GM23338 (cell line): ENCODE measurements around the gene NECAB3. TPM values are rescaled to one million over a fixed set of nuclear protein-coding genes. Genes with fewer than 3 reads are reported as not detected.

Source experiments
- ATAC-seq: fragments of 200-7000 bp; cut with Tn5 transposase; 3 replicates; pipeline ENCODE4 v1.9.1; 2020
- DNase-seq: peaks from one replicate; pipeline ENCODE4 v3.0.0-alpha.2; 2015; ENCODE audit warnings: low spot score
- H2AFZ ChIP-seq: fragments of 200-600 bp; sonication (generic); 2 replicates; pipeline ENCODE4 v1.8.0; 2016; ENCODE audit warnings: antibody characterized with exemption, mild to moderate bottlenecking, moderate library complexity
- H3F3A ChIP-seq: fragments of 200-600 bp; sonication (generic); replicated peaks from 2 replicates; pipeline ENCODE4 v1.8.0; 2017; ENCODE audit warnings: antibody characterized with exemption, mixed run types, low read depth
- H3K27ac ChIP-seq: fragments of 200-600 bp; sonication (generic); 2 replicates; pipeline ENCODE4 v1.6.1; 2016; ENCODE audit warnings: low read depth
- H3K27me3 ChIP-seq: fragments of 200-600 bp; sonication (generic); 2 replicates; pipeline ENCODE4 v1.8.0; 2016; ENCODE audit warnings: mild to moderate bottlenecking, mixed run types, moderate library complexity; ENCODE audit not compliant: insufficient read depth
- H3K36me3 ChIP-seq: fragments of 200-600 bp; sonication (generic); 2 replicates; pipeline ENCODE4 v1.8.0; 2016; ENCODE audit warnings: mild to moderate bottlenecking; ENCODE audit not compliant: insufficient read depth
- H3K4me1 ChIP-seq: fragments of 200-600 bp; sonication (generic); 2 replicates; pipeline ENCODE4 v1.8.0; 2016; ENCODE audit warnings: mild to moderate bottlenecking, moderate library complexity; ENCODE audit not compliant: insufficient read depth
- H3K4me2 ChIP-seq: fragments of 200-600 bp; sonication (generic); 2 replicates; pipeline ENCODE4 v1.7.1; 2017; ENCODE audit warnings: mixed run types
- H3K4me3 ChIP-seq: fragments of 200-600 bp; sonication (generic); 2 replicates; pipeline ENCODE4 v1.6.1; 2016; ENCODE audit warnings: mixed run types
- H3K79me2 ChIP-seq: fragments of 200-600 bp; sonication (generic); replicated peaks from 2 replicates; pipeline ENCODE4 v1.8.0; 2017; ENCODE audit warnings: mild to moderate bottlenecking; ENCODE audit not compliant: insufficient read depth
- H3K9me2 ChIP-seq: fragments of 200-600 bp; sonication (generic); 2 replicates; pipeline ENCODE4 v1.8.0; 2017; ENCODE audit not compliant: insufficient read depth
- H4K20me1 ChIP-seq: fragments of 200-600 bp; sonication (generic); replicated peaks from 2 replicates; pipeline ENCODE4 v1.8.0; 2017; ENCODE audit warnings: mild to moderate bottlenecking; ENCODE audit not compliant: insufficient read depth
- H3K27ac Mint-ChIP-seq: 2 replicates; pipeline ENCODE4 v1.8.0; 2020; ENCODE audit warnings: inconsistent platforms, mild to moderate bottlenecking, moderate library complexity, mixed read lengths
- H3K27me3 Mint-ChIP-seq: 3 replicates; pipeline ENCODE4 v1.8.0; 2022; ENCODE audit warnings: low read depth, mild to moderate bottlenecking, moderate library complexity, mixed read lengths, inconsistent platforms; ENCODE audit not compliant: insufficient read depth, poor library complexity
- H3K36me3 Mint-ChIP-seq: 3 replicates; pipeline ENCODE4 v1.8.0; 2021; ENCODE audit warnings: low read depth, mild to moderate bottlenecking, inconsistent platforms, moderate library complexity, mixed read lengths
- H3K4me1 Mint-ChIP-seq: 3 replicates; pipeline ENCODE4 v1.8.0; 2020; ENCODE audit warnings: mild to moderate bottlenecking, inconsistent platforms, mixed read lengths
- H3K4me3 Mint-ChIP-seq: 3 replicates; pipeline ENCODE4 v1.8.0; 2021; ENCODE audit warnings: moderate library complexity, mild to moderate bottlenecking, inconsistent platforms, mixed read lengths
- H3K9me3 Mint-ChIP-seq: 3 replicates; pipeline ENCODE4 v1.8.0; 2020; ENCODE audit warnings: moderate library complexity, mild to moderate bottlenecking, inconsistent platforms, mixed read lengths
- CREB1 ChIP-seq: fragments of 250-450 bp; sonication (Bioruptor Pico); IDR thresholded peaks from 2 replicates; pipeline ENCODE4 v1.5.0; 2020; ENCODE audit warnings: low read depth, mild to moderate bottlenecking, moderate library complexity
- EZH2 ChIP-seq: fragments of 200-600 bp; sonication (generic); IDR thresholded peaks from one replicate; pipeline ENCODE4 v1.8.0; 2017; ENCODE audit warnings: antibody characterized with exemption, mild to moderate bottlenecking, low read depth; ENCODE audit not compliant: unreplicated experiment
- EZH2phosphoT487 ChIP-seq: fragments of 200-600 bp; sonication (generic); IDR thresholded peaks from one replicate; pipeline ENCODE4 v1.8.1; 2018; ENCODE audit warnings: antibody characterized with exemption; ENCODE audit not compliant: unreplicated experiment
- JUNB ChIP-seq: IDR thresholded peaks from one replicate; pipeline ENCODE4 v1.6.1; 2016; ENCODE audit warnings: antibody characterized with exemption; ENCODE audit not compliant: unreplicated experiment
- NANOG ChIP-seq: IDR thresholded peaks from 2 replicates; pipeline ENCODE4 v1.6.1; 2016; ENCODE audit warnings: antibody characterized with exemption, borderline replicate concordance
- POLR2AphosphoS5 ChIP-seq: IDR thresholded peaks from 2 replicates; pipeline ENCODE4 v1.6.1; 2016; ENCODE audit warnings: antibody characterized with exemption, low read depth
- STAT1 ChIP-seq: IDR thresholded peaks from one replicate; pipeline ENCODE4 v1.6.1; 2016; ENCODE audit warnings: antibody characterized with exemption; ENCODE audit not compliant: unreplicated experiment
- ZNF114 ChIP-seq: fragments of 250-450 bp; sonication (Bioruptor Pico); IDR thresholded peaks from 2 replicates; pipeline ENCODE4 v1.5.0; 2020; ENCODE audit warnings: mild to moderate bottlenecking, moderate library complexity
- ZNF331 ChIP-seq: fragments of 250-450 bp; sonication (Bioruptor Pico); IDR thresholded peaks from 2 replicates; pipeline ENCODE4 v1.5.0; 2020; ENCODE audit warnings: low read depth, mild to moderate bottlenecking, moderate library complexity
- ZNF462 ChIP-seq: fragments of 250-450 bp; sonication (Bioruptor Pico); IDR thresholded peaks from 2 replicates; pipeline ENCODE4 v1.5.0; 2020; ENCODE audit warnings: mild to moderate bottlenecking, moderate library complexity
- polyA plus RNA-seq: library from polyadenylated mRNA; unstranded; fragments of >200 nt; fragmentation: Nextera tagmentation; extraction: Ambion mirVana; gene quantifications from 2 replicates; pipeline ENCODE4 v1.2.1, GENCODE V29; 2016
- total RNA-seq: library from RNA; depleted of rRNA; stranded (reverse); fragments of >200 nt; shearing (Covaris generic); gene quantifications from 2 replicates; pipeline ENCODE4 v1.2.3, GENCODE V29; 2014
- TF ChIP-seq, protein P1 (sequence below): IDR thresholded peaks from one replicate; pipeline ENCODE4 v1.6.1; 2018; ENCODE audit warnings: antibody characterized with exemption; ENCODE audit not compliant: unreplicated experiment
- TF ChIP-seq, protein P2 (sequence below): IDR thresholded peaks from 2 replicates; pipeline ENCODE4 v1.6.1; 2016; ENCODE audit warnings: antibody characterized with exemption
- TF ChIP-seq, protein P3 (sequence below), 2 experiments: fragments of 200-600 bp in 1 of 2; sonication (generic) in 1 of 2; conservative IDR thresholded peaks; 2 replicates each; pipeline versions ENCODE4 v1.5.1 to v1.6.1; 2016 to 2017; ENCODE audit warnings: antibody characterized with exemption in 2 of 2, low read depth in 2 of 2, mild to moderate bottlenecking in 2 of 2, moderate library complexity in 1 of 2

NECAB3 gene
- total and polyA plus RNA-seq, 2 experiments from 2014 or later: 8.5 to 28.4 TPM

DNA sequence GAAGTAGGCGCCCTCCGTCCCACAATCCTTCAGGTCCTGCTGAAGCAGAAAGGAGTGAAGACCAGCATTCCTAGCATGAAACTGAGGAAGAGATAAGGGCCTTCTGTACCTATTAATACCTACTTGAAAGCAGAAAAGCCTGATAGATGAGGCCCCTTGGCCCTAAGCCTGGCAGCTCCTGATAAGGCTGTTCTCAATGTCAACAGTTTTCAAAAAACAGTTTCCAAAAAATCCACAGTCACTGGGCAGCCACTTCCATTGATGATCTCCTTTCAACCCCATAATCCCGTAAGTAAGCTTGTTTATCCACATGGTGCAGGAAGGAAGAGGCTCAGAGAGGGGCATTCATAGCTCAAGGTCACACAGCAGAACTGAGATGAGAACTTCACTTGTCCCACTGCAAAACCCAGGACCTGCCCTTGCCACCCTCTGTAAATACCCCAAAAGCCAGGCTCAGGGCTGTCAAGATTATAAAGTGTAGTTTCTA is 14.8 kb upstream of the NECAB3 start:
- peaks cover 29% of the 10 kb centered on the region for H3K4me1 Mint-ChIP-seq
- peaks cover 21% of the 10 kb centered on the region for H3K27me3 Mint-ChIP-seq
- H3K4me3 ChIP-seq: no peak overlapping the region
- no peak overlapping the region for H3K27ac Mint-ChIP-seq
- TF ChIP-seq, protein P1, sequence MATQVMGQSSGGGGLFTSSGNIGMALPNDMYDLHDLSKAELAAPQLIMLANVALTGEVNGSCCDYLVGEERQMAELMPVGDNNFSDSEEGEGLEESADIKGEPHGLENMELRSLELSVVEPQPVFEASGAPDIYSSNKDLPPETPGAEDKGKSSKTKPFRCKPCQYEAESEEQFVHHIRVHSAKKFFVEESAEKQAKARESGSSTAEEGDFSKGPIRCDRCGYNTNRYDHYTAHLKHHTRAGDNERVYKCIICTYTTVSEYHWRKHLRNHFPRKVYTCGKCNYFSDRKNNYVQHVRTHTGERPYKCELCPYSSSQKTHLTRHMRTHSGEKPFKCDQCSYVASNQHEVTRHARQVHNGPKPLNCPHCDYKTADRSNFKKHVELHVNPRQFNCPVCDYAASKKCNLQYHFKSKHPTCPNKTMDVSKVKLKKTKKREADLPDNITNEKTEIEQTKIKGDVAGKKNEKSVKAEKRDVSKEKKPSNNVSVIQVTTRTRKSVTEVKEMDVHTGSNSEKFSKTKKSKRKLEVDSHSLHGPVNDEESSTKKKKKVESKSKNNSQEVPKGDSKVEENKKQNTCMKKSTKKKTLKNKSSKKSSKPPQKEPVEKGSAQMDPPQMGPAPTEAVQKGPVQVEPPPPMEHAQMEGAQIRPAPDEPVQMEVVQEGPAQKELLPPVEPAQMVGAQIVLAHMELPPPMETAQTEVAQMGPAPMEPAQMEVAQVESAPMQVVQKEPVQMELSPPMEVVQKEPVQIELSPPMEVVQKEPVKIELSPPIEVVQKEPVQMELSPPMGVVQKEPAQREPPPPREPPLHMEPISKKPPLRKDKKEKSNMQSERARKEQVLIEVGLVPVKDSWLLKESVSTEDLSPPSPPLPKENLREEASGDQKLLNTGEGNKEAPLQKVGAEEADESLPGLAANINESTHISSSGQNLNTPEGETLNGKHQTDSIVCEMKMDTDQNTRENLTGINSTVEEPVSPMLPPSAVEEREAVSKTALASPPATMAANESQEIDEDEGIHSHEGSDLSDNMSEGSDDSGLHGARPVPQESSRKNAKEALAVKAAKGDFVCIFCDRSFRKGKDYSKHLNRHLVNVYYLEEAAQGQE: no peak
- TF ChIP-seq ZNF114 (CRISPR knock-in tag) (no peak), STAT1 (no peak), ZNF331 (CRISPR knock-in tag) (no peak), EZH2phosphoT487 (no peak), ZNF462 (CRISPR knock-in tag) (no peak), CREB1 (CRISPR knock-in tag) (no peak), POLR2AphosphoS5 (no peak), EZH2 (no peak), NANOG (no peak), JUNB (no peak)
- TF ChIP-seq, protein P2, sequence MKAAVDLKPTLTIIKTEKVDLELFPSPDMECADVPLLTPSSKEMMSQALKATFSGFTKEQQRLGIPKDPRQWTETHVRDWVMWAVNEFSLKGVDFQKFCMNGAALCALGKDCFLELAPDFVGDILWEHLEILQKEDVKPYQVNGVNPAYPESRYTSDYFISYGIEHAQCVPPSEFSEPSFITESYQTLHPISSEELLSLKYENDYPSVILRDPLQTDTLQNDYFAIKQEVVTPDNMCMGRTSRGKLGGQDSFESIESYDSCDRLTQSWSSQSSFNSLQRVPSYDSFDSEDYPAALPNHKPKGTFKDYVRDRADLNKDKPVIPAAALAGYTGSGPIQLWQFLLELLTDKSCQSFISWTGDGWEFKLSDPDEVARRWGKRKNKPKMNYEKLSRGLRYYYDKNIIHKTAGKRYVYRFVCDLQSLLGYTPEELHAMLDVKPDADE: no peak
- TF ChIP-seq, protein P3, sequence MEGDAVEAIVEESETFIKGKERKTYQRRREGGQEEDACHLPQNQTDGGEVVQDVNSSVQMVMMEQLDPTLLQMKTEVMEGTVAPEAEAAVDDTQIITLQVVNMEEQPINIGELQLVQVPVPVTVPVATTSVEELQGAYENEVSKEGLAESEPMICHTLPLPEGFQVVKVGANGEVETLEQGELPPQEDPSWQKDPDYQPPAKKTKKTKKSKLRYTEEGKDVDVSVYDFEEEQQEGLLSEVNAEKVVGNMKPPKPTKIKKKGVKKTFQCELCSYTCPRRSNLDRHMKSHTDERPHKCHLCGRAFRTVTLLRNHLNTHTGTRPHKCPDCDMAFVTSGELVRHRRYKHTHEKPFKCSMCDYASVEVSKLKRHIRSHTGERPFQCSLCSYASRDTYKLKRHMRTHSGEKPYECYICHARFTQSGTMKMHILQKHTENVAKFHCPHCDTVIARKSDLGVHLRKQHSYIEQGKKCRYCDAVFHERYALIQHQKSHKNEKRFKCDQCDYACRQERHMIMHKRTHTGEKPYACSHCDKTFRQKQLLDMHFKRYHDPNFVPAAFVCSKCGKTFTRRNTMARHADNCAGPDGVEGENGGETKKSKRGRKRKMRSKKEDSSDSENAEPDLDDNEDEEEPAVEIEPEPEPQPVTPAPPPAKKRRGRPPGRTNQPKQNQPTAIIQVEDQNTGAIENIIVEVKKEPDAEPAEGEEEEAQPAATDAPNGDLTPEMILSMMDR (conservative IDR thresholded peaks at IDR 0.05; ENCODE audit: low read depth in 2 of 2): no peak
- DNase-seq (no peak), ATAC-seq (no peak)
- H3K27ac ChIP-seq: no peak overlapping the region
- 0 out of 2 replicates have a peak, but pooled peaks cover 2% of the 10 kb centered on the region for H3F3A ChIP-seq
- no peaks in the 10 kb centered on the region for H3K27me3 ChIP-seq
- H3K79me2 ChIP-seq: peaks cover 17% of the 10 kb centered on the region
- H3K4me1 ChIP-seq: peaks cover 16% of the 10 kb centered on the region
- H3K36me3 ChIP-seq: no peaks in the 10 kb centered on the region
- H3K36me3 Mint-ChIP-seq: no peaks in the 10 kb centered on the region
- no peaks in the 10 kb centered on the region for H3K9me2 ChIP-seq
- H3K4me3 Mint-ChIP-seq: no peak overlapping the region
- H4K20me1 ChIP-seq: peaks cover 9% of the 10 kb centered on the region; the same call in 1 of the 2 replicates
- H3K4me2 ChIP-seq: no peak overlapping the region
- H3K9me3 Mint-ChIP-seq: no peaks in the 10 kb centered on the region
- H2AFZ ChIP-seq: no peak overlapping the region
